ENCODE results near the gene ACO1.

DNA sequence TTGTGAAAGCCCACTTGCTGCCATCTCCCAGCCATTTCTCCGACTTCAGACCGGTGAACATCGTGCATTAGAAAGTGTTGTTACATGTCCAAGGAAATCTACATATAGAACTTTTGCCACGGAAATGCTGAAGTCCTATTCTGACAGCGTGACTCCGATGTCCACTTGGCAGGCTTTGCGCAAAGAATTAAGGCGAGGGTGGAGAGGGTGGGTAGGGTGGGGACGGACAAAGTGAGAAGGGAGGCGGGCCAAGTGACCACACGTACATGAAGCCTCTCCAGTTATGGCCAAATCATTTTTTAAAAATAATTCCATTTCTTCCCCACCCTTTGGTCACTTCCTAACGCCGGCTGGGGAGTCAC lies 460 bp upstream of the ACO1 start:
- TF ChIP-seq POLR2A (IDR thresholded peaks at IDR 0.05; ENCODE audit: low read length) (no peak), GATA1 (IDR thresholded peaks at IDR 0.05; ENCODE audit: low read depth, low read length) (no peak)

Measured in erythroblast (primary cell).